Ovary (tissue), 9 donors: ENCODE measurements around the gene CELA3B. TPM values are rescaled to one million over a fixed set of nuclear protein-coding genes. Genes with fewer than 3 reads are reported as not detected.

Experiments used
- DNase-seq, 5 donors: peaks; one replicate each; pipeline ENCODE4 v3.0.0-alpha.2; 2019 to 2020
- H3K27ac ChIP-seq, 2 donors: fragments of 200-600 bp; one replicate each; pipeline versions ENCODE4 v1.5.1 to v1.8.0; 2019 to 2022
- H3K27me3 ChIP-seq: fragments of 200-600 bp; one replicate; pipeline ENCODE4 v1.8.0; 2022
- H3K36me3 ChIP-seq: fragments of 200-600 bp; sonication (generic); one replicate; pipeline ENCODE4 v1.5.1; 2019
- H3K4me1 ChIP-seq: one replicate; pipeline ENCODE4 v1.8.1; 2013; ENCODE audit warnings: mild to moderate bottlenecking, moderate library complexity; ENCODE audit not compliant: insufficient read depth
- H3K4me3 ChIP-seq: fragments of 200-600 bp; sonication (generic); one replicate; pipeline ENCODE4 v1.5.1; 2017
- H3K9me3 ChIP-seq, 2 donors: fragments of 200-600 bp in 1 of 2; sonication (generic) in 1 of 2; one replicate each; pipeline versions ENCODE4 v1.5.1 to v1.8.1; 2013 to 2019; ENCODE audit warnings: mild to moderate bottlenecking in 1 of 2, moderate library complexity in 1 of 2
- EP300 ChIP-seq: sonication (generic); formaldehyde crosslinking; IDR thresholded peaks from one replicate; pipeline ENCODE4 v1.6.1; 2017; ENCODE audit warnings: antibody characterized with exemption
- POLR2A ChIP-seq: fragments of 450-650 bp; IDR thresholded peaks from one replicate; pipeline ENCODE4 v1.6.1; 2017; ENCODE audit warnings: antibody characterized with exemption, mild to moderate bottlenecking, moderate library complexity
- WGBS, 3 donors: extraction: QIAGEN DNeasy Blood & Tissue Kit in 1 of 3; methylation state at CpG; one replicate each; pipeline versions ENCODE4 v1.1.5 to v1.1.7; 2013 to 2017; 5-methylcytosine and 5-hydroxymethylcytosine counted together
- intact Hi-C, 4 donors: fragments of 100-400 bp; cut with DNase I; formaldehyde crosslinking; loops; one replicate each; pipeline versions ENCODE4 v1.11.0 to v1.15.1; 2022 to 2023
- polyA plus RNA-seq, 2 donors: library from polyadenylated mRNA; stranded (reverse); fragments of 200-250 nt in 1 of 2; fragments of 350-450 nt in 1 of 2; fragmentation: Illumina TruSeq in 1 of 2; extraction: RNeasy Lipid Tissue Mini Kit (QIAGEN cat#74804) in 1 of 2; gene quantifications; one replicate each; pipeline ENCODE4 v1.2.3, GENCODE V29; 2013 to 2014
- total RNA-seq, 7 donors: library from RNA; depleted of rRNA in 2 of 7; stranded (reverse); fragments of >200 nt in 2 of 7; fragmentation: NEBNext Ultra II Directional in 3 of 7; extraction: Animal tissue kit (Norgen Biotek cat#: 25700) in 3 of 7; gene quantifications; one replicate each; pipeline versions ENCODE4 v1.1.0 to v1.2.4, GENCODE V29; 2016 to 2023
- TF ChIP-seq, protein P1 (sequence below), 3 donors: fragments of 450-650 bp in 2 of 3; fragments of 200-600 bp in 1 of 3; IDR thresholded peaks; one replicate each; pipeline versions ENCODE4 v1.5.1 to v1.8.0; 2016 to 2022; ENCODE audit warnings: antibody characterized with exemption in 3 of 3, mild to moderate bottlenecking in 1 of 3
- donor health status: DM: no; HTN: no; CAD: no; lungs with moderate emphysema.
- donor health status: DM: no; HTN: no; CAD: no.
- donor health status: Bipolar disorder and iron deficiency.
- donor health status: DM: yes; HTN: yes; CAD: no.
- donor health status: DM: no; HTN: no; CAD: no.
- donor health status: DM: yes; HTN: yes; CAD: no.

CELA3B gene
- total and polyA plus RNA-seq, 9 donors: 2.6 to 19.2 (median 15.4) TPM; not detected in 6

DNA sequence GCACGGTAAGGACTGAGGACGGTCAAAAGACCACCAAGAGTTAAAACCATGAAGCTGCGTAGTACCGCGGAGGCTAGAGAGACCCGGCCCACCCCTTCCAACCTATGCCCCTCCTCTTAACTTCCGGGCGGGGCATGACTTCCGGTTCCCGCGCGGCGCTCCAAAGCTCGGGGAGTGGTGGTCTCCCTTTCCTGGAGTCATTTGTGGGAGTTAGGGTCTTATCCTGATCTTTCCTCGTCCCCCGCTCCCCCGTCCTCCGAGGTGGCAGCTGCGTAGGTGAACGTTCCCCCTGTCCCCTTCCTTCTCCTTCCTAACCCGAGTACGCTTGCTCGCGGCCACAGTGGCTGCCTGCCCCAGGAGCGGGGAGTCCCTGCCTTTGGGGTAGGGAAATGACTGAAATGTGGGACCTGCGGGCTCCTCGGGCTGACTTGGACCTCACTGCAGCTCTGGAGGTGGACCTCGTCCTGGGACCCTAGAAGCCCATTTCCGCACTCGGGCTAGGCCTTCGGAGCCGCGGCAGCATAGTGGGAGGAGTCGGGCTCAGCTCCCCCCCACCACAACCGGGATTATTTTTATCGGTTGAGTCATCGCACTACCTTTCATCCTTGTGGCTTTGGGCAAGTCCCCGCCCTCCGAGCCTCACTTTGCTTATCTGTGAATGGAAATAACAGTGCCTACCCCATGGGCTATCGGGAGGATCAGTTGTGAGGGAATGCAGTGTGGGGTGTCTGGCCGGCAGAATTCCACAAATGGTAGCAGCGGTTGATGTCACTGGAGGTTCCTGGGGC lies 48.7 kb downstream of the CELA3B start:
- Histone ChIP-seq H3K27me3 (no peaks in the 10 kb centered on the region), H3K9me3 (no peaks in the 10 kb centered on the region), H3K36me3 (no peaks in the 10 kb centered on the region), H3K27ac (peak overlapping the region; percentile 52 to 87), H3K4me3 (peak overlapping the region; percentile 98), H3K4me1 (peaks cover 6% of the 10 kb centered on the region)
- DNase-seq: peak; percentile 78 to 83 (median 81)
- intact Hi-C loops: no loop called here
- WGBS, 3 donors: 0% methylated on average over 41 to 42 of the region's 42 CpGs
- TF ChIP-seq POLR2A (peak; percentile 88), EP300 (no peak)

DNA sequence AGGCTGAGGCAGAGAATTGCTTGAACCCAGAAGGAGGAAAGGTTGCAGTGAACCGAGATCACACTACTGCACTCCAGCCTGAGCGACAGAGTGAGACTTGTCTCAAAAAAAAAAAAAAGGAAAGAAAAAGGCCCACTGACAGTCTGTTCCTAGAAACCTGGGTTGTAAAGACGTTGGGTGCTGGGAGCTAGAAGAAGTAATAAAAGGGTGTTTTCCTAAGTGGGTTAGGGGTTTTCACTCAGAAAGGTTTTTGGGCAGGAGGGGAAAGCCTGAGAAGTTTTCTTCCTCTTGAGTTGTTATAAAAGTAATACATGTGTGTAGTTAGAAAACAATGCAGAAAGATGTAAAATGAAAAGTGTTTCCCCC lies 50.1 kb downstream of the CELA3B start:
- DNase-seq: no peak
- Histone ChIP-seq H3K27me3 (no peaks in the 10 kb centered on the region), H3K9me3 (no peaks in the 10 kb centered on the region), H3K27ac (no peak overlapping the region), H3K4me3 (no peak overlapping the region), H3K36me3 (no peaks in the 10 kb centered on the region), H3K4me1 (peaks cover 6% of the 10 kb centered on the region)
- intact Hi-C loops: no loop called here
- 81 to 84% (median 82%) methylated on average over 3 of the region's 3 CpGs for WGBS, 3 donors
- TF ChIP-seq EP300 (no peak), POLR2A (no peak)
- TF ChIP-seq, protein P1, sequence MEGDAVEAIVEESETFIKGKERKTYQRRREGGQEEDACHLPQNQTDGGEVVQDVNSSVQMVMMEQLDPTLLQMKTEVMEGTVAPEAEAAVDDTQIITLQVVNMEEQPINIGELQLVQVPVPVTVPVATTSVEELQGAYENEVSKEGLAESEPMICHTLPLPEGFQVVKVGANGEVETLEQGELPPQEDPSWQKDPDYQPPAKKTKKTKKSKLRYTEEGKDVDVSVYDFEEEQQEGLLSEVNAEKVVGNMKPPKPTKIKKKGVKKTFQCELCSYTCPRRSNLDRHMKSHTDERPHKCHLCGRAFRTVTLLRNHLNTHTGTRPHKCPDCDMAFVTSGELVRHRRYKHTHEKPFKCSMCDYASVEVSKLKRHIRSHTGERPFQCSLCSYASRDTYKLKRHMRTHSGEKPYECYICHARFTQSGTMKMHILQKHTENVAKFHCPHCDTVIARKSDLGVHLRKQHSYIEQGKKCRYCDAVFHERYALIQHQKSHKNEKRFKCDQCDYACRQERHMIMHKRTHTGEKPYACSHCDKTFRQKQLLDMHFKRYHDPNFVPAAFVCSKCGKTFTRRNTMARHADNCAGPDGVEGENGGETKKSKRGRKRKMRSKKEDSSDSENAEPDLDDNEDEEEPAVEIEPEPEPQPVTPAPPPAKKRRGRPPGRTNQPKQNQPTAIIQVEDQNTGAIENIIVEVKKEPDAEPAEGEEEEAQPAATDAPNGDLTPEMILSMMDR (IDR thresholded peaks at IDR 0.05): no peak

DNA sequence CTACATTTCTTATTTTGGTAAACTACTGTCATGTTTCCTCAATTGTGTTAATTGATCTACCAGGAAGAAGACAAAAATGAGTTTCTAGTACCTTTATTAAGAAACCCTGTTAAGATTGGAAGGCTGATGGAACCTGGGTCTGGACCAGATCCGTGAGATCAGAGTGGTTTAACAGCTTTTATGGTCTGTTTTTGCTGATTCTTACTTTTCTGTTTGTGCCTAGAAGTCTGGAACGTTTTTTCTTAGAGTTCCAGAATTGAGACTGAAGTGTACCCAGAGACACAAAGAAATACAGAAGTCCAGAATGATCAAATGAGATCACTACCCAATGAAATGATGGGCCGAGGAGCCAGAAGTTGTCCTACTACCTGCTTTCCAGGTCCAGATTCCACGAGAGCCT lies 53.2 kb downstream of the CELA3B start:
- no peaks in the 10 kb centered on the region for H3K9me3 ChIP-seq
- H3K4me3 ChIP-seq: no peak overlapping the region
- no peaks in the 10 kb centered on the region for H3K36me3 ChIP-seq
- whole genome bisulfite sequencing, 3 donors: 81 to 82% (median 81%) methylated on average over 4 of the region's 4 CpGs
- TF ChIP-seq EP300: no peak
- no peak for TF ChIP-seq POLR2A
- TF ChIP-seq, protein P1 (IDR thresholded peaks at IDR 0.05): no peak
- peaks cover 3% of the 10 kb centered on the region for H3K4me1 ChIP-seq
- no peak overlapping the region for H3K27ac ChIP-seq
- no peaks in the 10 kb centered on the region for H3K27me3 ChIP-seq
- no peak for DNase-seq
- intact Hi-C loops: no loop called here

DNA sequence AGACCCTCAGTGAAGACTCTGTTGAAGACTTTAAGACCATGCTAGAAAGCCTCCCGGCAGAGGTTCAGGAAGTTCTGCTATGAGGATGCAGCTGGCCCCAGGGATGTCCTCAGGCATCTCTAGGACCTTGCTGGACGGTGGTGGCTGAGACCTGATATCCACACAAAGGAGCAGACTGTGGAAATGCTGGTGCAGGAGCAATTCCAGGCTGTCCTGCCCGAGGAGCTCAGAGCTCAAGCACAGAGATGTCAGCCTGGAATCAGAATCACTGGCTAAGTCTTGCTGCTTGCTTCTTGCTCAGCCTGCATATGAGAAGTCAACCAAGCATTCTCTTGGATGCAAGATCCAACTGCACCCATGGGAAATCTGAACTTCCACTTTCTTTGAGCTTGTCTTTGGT lies 53.7 kb downstream of the CELA3B start:
- no peaks in the 10 kb centered on the region for H3K36me3 ChIP-seq
- 81 to 86% (median 82%) methylated on average over 3 of the region's 3 CpGs for WGBS, 3 donors
- no peak for DNase-seq
- no peaks in the 10 kb centered on the region for H3K27me3 ChIP-seq
- TF ChIP-seq, protein P1 (IDR thresholded peaks at IDR 0.05): no peak
- TF ChIP-seq EP300 (no peak), POLR2A (no peak)
- H3K27ac ChIP-seq: no peak overlapping the region
- H3K9me3 ChIP-seq: no peaks in the 10 kb centered on the region
- intact Hi-C loops: no loop called here
- H3K4me1 ChIP-seq: peaks cover 3% of the 10 kb centered on the region
- H3K4me3 ChIP-seq: no peak overlapping the region
